ENCODE results near the gene TMCC1.

Gene TMCC1

GRCh38 chr3:129622933-129623332 is 270.6 kb downstream of the TMCC1 start:
- TF ChIP-seq ZFP3 (CRISPR knock-in tag; IDR thresholded peaks at IDR 0.05) (no peak), CREB5 (CRISPR knock-in tag; IDR thresholded peaks at IDR 0.05; ENCODE audit: low read depth) (no peak), OSR1 (CRISPR knock-in tag; IDR thresholded peaks at IDR 0.05) (no peak), BACH2 (CRISPR knock-in tag; IDR thresholded peaks at IDR 0.05; ENCODE audit: borderline replicate concordance) (no peak), ZFP30 (CRISPR knock-in tag; IDR thresholded peaks at IDR 0.05) (no peak), ISL1 (CRISPR knock-in tag; IDR thresholded peaks at IDR 0.05) (no peak), TCF4 (CRISPR knock-in tag; IDR thresholded peaks at IDR 0.05; ENCODE audit: borderline replicate concordance) (no peak), POU6F1 (CRISPR knock-in tag; IDR thresholded peaks at IDR 0.05; ENCODE audit: borderline replicate concordance, low read depth) (no peak), RARB (CRISPR knock-in tag; IDR thresholded peaks at IDR 0.05) (no peak), PPARA (CRISPR knock-in tag; IDR thresholded peaks at IDR 0.05; ENCODE audit: borderline replicate concordance) (no peak), ZNF565 (CRISPR knock-in tag; conservative IDR thresholded peaks at IDR 0.05; ENCODE audit: low read depth) (no peak), ARNTL (CRISPR knock-in tag; IDR thresholded peaks at IDR 0.05; ENCODE audit: borderline replicate concordance, low read depth) (no peak)
- ATAC-seq, result no peak

GRCh38 chr3:129622226-129622874 is 271.2 kb downstream of the TMCC1 start:
- no peak for TF ChIP-seq GLIS3 (CRISPR knock-in tag; IDR thresholded peaks at IDR 0.05)
- TF ChIP-seq SNAI2 (CRISPR knock-in tag; IDR thresholded peaks at IDR 0.05), result no peak
- no peak for TF ChIP-seq ZFP3 (CRISPR knock-in tag; IDR thresholded peaks at IDR 0.05)
- TF ChIP-seq ZNF8 (CRISPR knock-in tag; IDR thresholded peaks at IDR 0.05), result no peak
- no peak for TF ChIP-seq ZC3H10 (CRISPR knock-in tag; IDR thresholded peaks at IDR 0.05)
- no peak for TF ChIP-seq ARNTL (CRISPR knock-in tag; IDR thresholded peaks at IDR 0.05; ENCODE audit: borderline replicate concordance, low read depth)
- TF ChIP-seq CSDC2 (CRISPR knock-in tag; IDR thresholded peaks at IDR 0.05), result no peak
- TF ChIP-seq TCF4 (CRISPR knock-in tag; IDR thresholded peaks at IDR 0.05; ENCODE audit: borderline replicate concordance), result no peak
- TF ChIP-seq TSHZ2 (CRISPR knock-in tag; IDR thresholded peaks at IDR 0.05), result no peak
- no peak for TF ChIP-seq POU6F1 (CRISPR knock-in tag; IDR thresholded peaks at IDR 0.05; ENCODE audit: borderline replicate concordance, low read depth)
- no peak for TF ChIP-seq RARB (CRISPR knock-in tag; IDR thresholded peaks at IDR 0.05)
- no peak for ATAC-seq

GRCh38 chr3:129621626-129622225 is 271.8 kb downstream of the TMCC1 start:
- ATAC-seq, result no peak
- no peak for TF ChIP-seq ZNF565 (CRISPR knock-in tag; conservative IDR thresholded peaks at IDR 0.05; ENCODE audit: low read depth)
- no peak for TF ChIP-seq ZNF70 (CRISPR knock-in tag; IDR thresholded peaks at IDR 0.05)
- no peak for TF ChIP-seq POU6F1 (CRISPR knock-in tag; IDR thresholded peaks at IDR 0.05; ENCODE audit: borderline replicate concordance, low read depth)
- TF ChIP-seq ARNTL (CRISPR knock-in tag; IDR thresholded peaks at IDR 0.05; ENCODE audit: borderline replicate concordance, low read depth), result no peak
- TF ChIP-seq ZC3H10 (CRISPR knock-in tag; IDR thresholded peaks at IDR 0.05), result no peak
- TF ChIP-seq RARB (CRISPR knock-in tag; IDR thresholded peaks at IDR 0.05), result no peak
- no peak for TF ChIP-seq ESRRG (CRISPR knock-in tag; IDR thresholded peaks at IDR 0.05)
- TF ChIP-seq BACH2 (CRISPR knock-in tag; IDR thresholded peaks at IDR 0.05; ENCODE audit: borderline replicate concordance), result no peak
